Loucy (cell line): ENCODE results near the gene TRPM2.

Experiments
- EZH2phosphoT487 ChIP-seq: fragments of 200-600 bp; IDR thresholded peaks from 2 replicates; pipeline ENCODE4 v1.6.1; 2018; ENCODE audit warnings: antibody characterized with exemption, mild to moderate bottlenecking, moderate library complexity, borderline replicate concordance
- TF ChIP-seq, protein P1 (sequence below): fragments of 200-600 bp; sonication (generic); conservative IDR thresholded peaks from 2 replicates; pipeline ENCODE4 v1.5.1; 2014; ENCODE audit warnings: mild to moderate bottlenecking, antibody characterized with exemption, low read length

DNA sequence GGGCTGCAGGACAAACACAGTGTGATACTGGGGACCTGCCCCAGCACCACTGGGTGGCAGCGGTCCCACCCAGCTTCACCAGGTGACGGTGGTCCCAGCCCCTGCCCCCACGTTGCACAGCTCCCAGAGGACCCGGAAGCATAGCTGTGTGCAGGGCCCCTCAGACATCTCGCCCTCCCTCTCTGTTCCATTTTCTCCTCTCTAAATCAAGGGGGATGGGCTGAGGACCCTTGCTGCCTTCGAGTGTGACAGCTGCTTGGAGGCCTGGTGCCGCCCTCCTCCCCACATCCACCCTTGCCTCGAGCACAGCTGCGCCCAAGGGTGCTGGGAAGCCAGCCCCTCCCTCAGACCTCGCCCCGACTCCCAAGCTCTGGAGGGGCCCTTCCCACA is 85.8 kb downstream of the TRPM2 start:
- TF ChIP-seq, protein P1, sequence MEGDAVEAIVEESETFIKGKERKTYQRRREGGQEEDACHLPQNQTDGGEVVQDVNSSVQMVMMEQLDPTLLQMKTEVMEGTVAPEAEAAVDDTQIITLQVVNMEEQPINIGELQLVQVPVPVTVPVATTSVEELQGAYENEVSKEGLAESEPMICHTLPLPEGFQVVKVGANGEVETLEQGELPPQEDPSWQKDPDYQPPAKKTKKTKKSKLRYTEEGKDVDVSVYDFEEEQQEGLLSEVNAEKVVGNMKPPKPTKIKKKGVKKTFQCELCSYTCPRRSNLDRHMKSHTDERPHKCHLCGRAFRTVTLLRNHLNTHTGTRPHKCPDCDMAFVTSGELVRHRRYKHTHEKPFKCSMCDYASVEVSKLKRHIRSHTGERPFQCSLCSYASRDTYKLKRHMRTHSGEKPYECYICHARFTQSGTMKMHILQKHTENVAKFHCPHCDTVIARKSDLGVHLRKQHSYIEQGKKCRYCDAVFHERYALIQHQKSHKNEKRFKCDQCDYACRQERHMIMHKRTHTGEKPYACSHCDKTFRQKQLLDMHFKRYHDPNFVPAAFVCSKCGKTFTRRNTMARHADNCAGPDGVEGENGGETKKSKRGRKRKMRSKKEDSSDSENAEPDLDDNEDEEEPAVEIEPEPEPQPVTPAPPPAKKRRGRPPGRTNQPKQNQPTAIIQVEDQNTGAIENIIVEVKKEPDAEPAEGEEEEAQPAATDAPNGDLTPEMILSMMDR, result no peak
- TF ChIP-seq EZH2phosphoT487, result no peak
